HG03066 (cell line): Measurements from ENCODE around the gene KLB.

Source experiments
- ATAC-seq: cut with Tn5 transposase; IDR thresholded peaks from one replicate; pipeline ENCODE4 v1.9.1; 2021; ENCODE audit warnings: low read depth; ENCODE audit not compliant: unreplicated experiment

KLB gene

GRCh38 chr4:39458505-39459300 is 52.0 kb downstream of the KLB start, which contains the start of the genes LIAS and RPL9:
LIAS (plus strand) TSS chr4:39459056; CDS start chr4:39459118, 62 bp downstream.
RPL9 (minus strand) TSS chr4:39458922; CDS start chr4:39458439, 483 bp downstream.
- peak; percentile 89 for ATAC-seq

GRCh38 chr4:39464886-39465501 is 58.3 kb downstream of the KLB start:
- no peak for ATAC-seq

GRCh38 chr4:39466747-39467146 is 60.0 kb downstream of the KLB start:
- no peak for ATAC-seq

- ATAC-seq: no peak
Observed at GRCh38 chr4:39467464-39467863, 60.7 kb downstream of the KLB start.

- ATAC-seq: peak; percentile 76
Observed at GRCh38 chr4:39469429-39470077, 62.8 kb downstream of the KLB start.

- no peak for ATAC-seq
Observed at GRCh38 chr4:39470402-39470801, 63.7 kb downstream of the KLB start.

GRCh38 chr4:39472396-39472795 is 65.7 kb downstream of the KLB start:
- no peak for ATAC-seq

GRCh38 chr4:39476187-39476895 is 69.6 kb downstream of the KLB start:
- ATAC-seq: no peak

GRCh38 chr4:39480251-39480650 is 73.5 kb downstream of the KLB start:
- ATAC-seq: no peak

- no peak for ATAC-seq
Observed at GRCh38 chr4:39480902-39481695, 74.4 kb downstream of the KLB start.

GRCh38 chr4:39484582-39485272 is 78.0 kb downstream of the KLB start:
- ATAC-seq: no peak

GRCh38 chr4:39486221-39486804 is 79.6 kb downstream of the KLB start:
- ATAC-seq: no peak

- no peak for ATAC-seq
Observed at GRCh38 chr4:39490322-39490721, 83.6 kb downstream of the KLB start.

- ATAC-seq: no peak
Observed at GRCh38 chr4:39494354-39494753, 87.6 kb downstream of the KLB start.

GRCh38 chr4:39495446-39496213 is 88.9 kb downstream of the KLB start:
- ATAC-seq: no peak

- ATAC-seq: no peak
Observed at GRCh38 chr4:39497909-39498726, 91.4 kb downstream of the KLB start.

GRCh38 chr4:39498727-39499020 is 91.9 kb downstream of the KLB start:
- no peak for ATAC-seq
